ENCODE data around the gene TERF2IP.
A peak's percentile ranks its signal among the peaks of the same experiment; 100 is the strongest.

Gene TERF2IP

GRCh38 chr16:75644240-75645012 lies 3.1 kb upstream of the TERF2IP start:
- FAIRE-seq (no peak), DNase-seq (ENCODE audit: insufficient read length) (no peak)
- TF ChIP-seq POLR2A (IDR thresholded peaks at IDR 0.05; ENCODE audit: low read depth, low read length), result no peak
- TF ChIP-seq TAF1 (IDR thresholded peaks at IDR 0.05; ENCODE audit: borderline replicate concordance, low read depth, low read length), result no peak
- TF ChIP-seq POLR2AphosphoS5 (IDR thresholded peaks at IDR 0.05; ENCODE audit: low read depth, low read length), result no peak

GRCh38 chr16:75647112-75647491 lies 471 bp upstream of the TERF2IP start:
- FAIRE-seq, result no peak
- TF ChIP-seq POLR2AphosphoS5 (IDR thresholded peaks at IDR 0.05; ENCODE audit: low read depth, low read length) (no peak), TAF1 (IDR thresholded peaks at IDR 0.05; ENCODE audit: borderline replicate concordance, low read depth, low read length) (no peak), POLR2A (IDR thresholded peaks at IDR 0.05; ENCODE audit: low read depth, low read length) (no peak)
- DNase-seq (ENCODE audit: insufficient read length), result no peak

GRCh38 chr16:75648265-75649076 lies 898 bp downstream of the TERF2IP start:
- peak; percentile 45 for DNase-seq (ENCODE audit: insufficient read length)
- TF ChIP-seq POLR2AphosphoS5 (IDR thresholded peaks at IDR 0.05; ENCODE audit: low read depth, low read length), result no peak
- peak; percentile 27; the same call in 1 of the 2 replicates for TF ChIP-seq TAF1 (IDR thresholded peaks at IDR 0.05; ENCODE audit: borderline replicate concordance, low read depth, low read length)
- peak; percentile 54; the same call in 1 of the 2 replicates for TF ChIP-seq POLR2A (IDR thresholded peaks at IDR 0.05; ENCODE audit: low read depth, low read length)
- peak; percentile 81 for FAIRE-seq

GRCh38 chr16:75653922-75654321 lies 6.3 kb downstream of the TERF2IP start:
- DNase-seq (ENCODE audit: insufficient read length) (no peak), FAIRE-seq (no peak)
- TF ChIP-seq POLR2AphosphoS5 (IDR thresholded peaks at IDR 0.05; ENCODE audit: low read depth, low read length) (no peak), POLR2A (IDR thresholded peaks at IDR 0.05; ENCODE audit: low read depth, low read length) (no peak)

- no peak for FAIRE-seq
- TF ChIP-seq POLR2A (IDR thresholded peaks at IDR 0.05; ENCODE audit: low read depth, low read length) (0 out of 2 replicates have a peak, but pooled peaks have one; percentile 33), TAF1 (IDR thresholded peaks at IDR 0.05; ENCODE audit: borderline replicate concordance, low read depth, low read length) (no peak), POLR2AphosphoS5 (IDR thresholded peaks at IDR 0.05; ENCODE audit: low read depth, low read length) (0 out of 2 replicates have a peak, but pooled peaks have one; percentile 24)
- DNase-seq (ENCODE audit: insufficient read length), result no peak
Measured at GRCh38 chr16:75658175-75658574, 10.6 kb downstream of the TERF2IP start.

- DNase-seq (ENCODE audit: insufficient read length) (no peak), FAIRE-seq (no peak)
- TF ChIP-seq POLR2AphosphoS5 (IDR thresholded peaks at IDR 0.05; ENCODE audit: low read depth, low read length) (no peak), TAF1 (IDR thresholded peaks at IDR 0.05; ENCODE audit: borderline replicate concordance, low read depth, low read length) (no peak), POLR2A (IDR thresholded peaks at IDR 0.05; ENCODE audit: low read depth, low read length) (no peak)
Measured at GRCh38 chr16:75660321-75660720, 12.7 kb downstream of the TERF2IP start.

- TF ChIP-seq POLR2A (IDR thresholded peaks at IDR 0.05; ENCODE audit: low read depth, low read length) (no peak), POLR2AphosphoS5 (IDR thresholded peaks at IDR 0.05; ENCODE audit: low read depth, low read length) (no peak), TAF1 (IDR thresholded peaks at IDR 0.05; ENCODE audit: borderline replicate concordance, low read depth, low read length) (no peak)
- DNase-seq (ENCODE audit: insufficient read length), result no peak
- FAIRE-seq, result no peak
Measured at GRCh38 chr16:75660726-75661302, 13.2 kb downstream of the TERF2IP start.

- no peak for DNase-seq (ENCODE audit: insufficient read length)
- FAIRE-seq, result no peak
- no peak for TF ChIP-seq POLR2A (IDR thresholded peaks at IDR 0.05; ENCODE audit: low read depth, low read length)
- no peak for TF ChIP-seq TAF1 (IDR thresholded peaks at IDR 0.05; ENCODE audit: borderline replicate concordance, low read depth, low read length)
- TF ChIP-seq POLR2AphosphoS5 (IDR thresholded peaks at IDR 0.05; ENCODE audit: low read depth, low read length), result no peak
Measured at GRCh38 chr16:75667503-75667902, 19.9 kb downstream of the TERF2IP start.

GRCh38 chr16:75676909-75677308 lies 29.3 kb downstream of the TERF2IP start, which contains the start of gene CPHXL2:
CPHXL2 (minus strand) TSS chr16:75677009; CDS start chr16:75676999, 10 bp downstream.
- TF ChIP-seq POLR2AphosphoS5 (IDR thresholded peaks at IDR 0.05; ENCODE audit: low read depth, low read length) (no peak), TAF1 (IDR thresholded peaks at IDR 0.05; ENCODE audit: borderline replicate concordance, low read depth, low read length) (no peak), POLR2A (IDR thresholded peaks at IDR 0.05; ENCODE audit: low read depth, low read length) (no peak)
- FAIRE-seq (no peak), DNase-seq (ENCODE audit: insufficient read length) (no peak)

- FAIRE-seq, result no peak
- DNase-seq (ENCODE audit: insufficient read length), result no peak
- TF ChIP-seq POLR2A (IDR thresholded peaks at IDR 0.05; ENCODE audit: low read depth, low read length) (no peak), TAF1 (IDR thresholded peaks at IDR 0.05; ENCODE audit: borderline replicate concordance, low read depth, low read length) (no peak), POLR2AphosphoS5 (IDR thresholded peaks at IDR 0.05; ENCODE audit: low read depth, low read length) (no peak)
Measured at GRCh38 chr16:75679366-75679765, 31.8 kb downstream of the TERF2IP start.

GRCh38 chr16:75682308-75682707 lies 34.7 kb downstream of the TERF2IP start:
- no peak for FAIRE-seq
- no peak for TF ChIP-seq TAF1 (IDR thresholded peaks at IDR 0.05; ENCODE audit: borderline replicate concordance, low read depth, low read length)
- TF ChIP-seq POLR2AphosphoS5 (IDR thresholded peaks at IDR 0.05; ENCODE audit: low read depth, low read length), result no peak
- TF ChIP-seq POLR2A (IDR thresholded peaks at IDR 0.05; ENCODE audit: low read depth, low read length), result no peak

More at GRCh38 chr16:75682308-75682707, 34.7 kb downstream of the TERF2IP start:
- no peak for DNase-seq (ENCODE audit: insufficient read length)

Measured in GM12892 (cell line).